Tibial nerve (tissue), 4 donors: ENCODE measurements around the gene CD48. TPM values are rescaled to one million over a fixed set of nuclear protein-coding genes. Genes with fewer than 3 reads are reported as not detected.
"Not testable (repeated sequence)": the region's sequence is repeated elsewhere in the genome, so short reads cannot be mapped to it uniquely, and the experiment has no call there.

Experiments
- DNase-seq, 2 donors: peaks; one replicate each; pipeline ENCODE4 v3.0.0-alpha.2; 2019; ENCODE audit warnings: low spot score in 2 of 2
- H3K27ac ChIP-seq, 4 donors: fragments of 200-600 bp; sonication (generic) in 3 of 4; one replicate each; pipeline ENCODE4 v1.5.1; 2017 to 2019; ENCODE audit warnings: mild to moderate bottlenecking in 1 of 4
- H3K27me3 ChIP-seq, 2 donors: fragments of 200-600 bp; sonication (generic) in 1 of 2; one replicate each; pipeline versions ENCODE4 v1.5.1 to v1.6.0; 2017 to 2019
- H3K36me3 ChIP-seq, 3 donors: fragments of 200-600 bp; sonication (generic); one replicate each; pipeline ENCODE4 v1.5.1; 2018 to 2019
- H3K4me1 ChIP-seq, 4 donors: fragments of 200-600 bp; sonication (generic) in 3 of 4; one replicate each; pipeline ENCODE4 v1.5.1; 2017 to 2019
- H3K4me3 ChIP-seq, 4 donors: fragments of 200-600 bp; sonication (generic) in 3 of 4; one replicate each; pipeline ENCODE4 v1.5.1; 2017 to 2019; ENCODE audit warnings: mild to moderate bottlenecking in 1 of 4, moderate library complexity in 1 of 4
- H3K9me3 ChIP-seq, 4 donors: fragments of 200-600 bp; sonication (generic) in 3 of 4; one replicate each; pipeline ENCODE4 v1.5.1; 2017 to 2019
- CTCF ChIP-seq, 5 experiments: fragments of 200-600 bp in 3 of 5; fragments of 450-650 bp in 2 of 5; sonication (generic) in 3 of 5; IDR thresholded peaks; one replicate each; pipeline ENCODE4 v1.5.1; 2016 to 2019; ENCODE audit warnings: antibody characterized with exemption in 5 of 5, mild to moderate bottlenecking in 3 of 5, moderate library complexity in 2 of 5
- EP300 ChIP-seq, 2 donors: sonication (generic); formaldehyde crosslinking; IDR thresholded peaks; one replicate each; pipeline ENCODE4 v1.6.1; 2017; ENCODE audit warnings: antibody characterized with exemption in 2 of 2, mild to moderate bottlenecking in 1 of 2
- POLR2A ChIP-seq, 2 donors: fragments of 450-650 bp; IDR thresholded peaks; one replicate each; pipeline ENCODE4 v1.6.1; 2017; ENCODE audit warnings: antibody characterized with exemption in 2 of 2, mild to moderate bottlenecking in 2 of 2, moderate library complexity in 2 of 2
- WGBS, 2 donors: methylation state at CpG; one replicate each; pipeline ENCODE4 v1.1.5; 2018; 5-methylcytosine and 5-hydroxymethylcytosine counted together
- total RNA-seq, 4 donors: library from RNA; depleted of rRNA; stranded (reverse); fragments of >200 nt; gene quantifications; one replicate each; pipeline ENCODE4 v1.1.0, GENCODE V29; 2016

The CD48 gene
- total RNA-seq, 4 donors from 2014 or later: 1.5 to 5.9 (median 2.0) TPM

- H3K27ac ChIP-seq, H3K36me3 ChIP-seq, H3K4me1 ChIP-seq, H3K4me3 ChIP-seq, H3K27me3 ChIP-seq, H3K9me3 ChIP-seq, DNase-seq: not testable (repeated sequence)
- 76 to 86% methylated on average over 3 of the region's 3 CpGs for WGBS, 2 donors
- TF ChIP-seq EP300 (IDR thresholded peaks at IDR 0.05): peak in 1 of 2 donors; percentile 10
These were observed 6.4 kb downstream of the CD48 start for GRCh38 chr1:160705212-160705621.

GRCh38 chr1:160704250-160704649, 7.4 kb downstream of the CD48 start:
- TF ChIP-seq EP300 (IDR thresholded peaks at IDR 0.05) (peak in 1 of 2 donors; percentile 52), POLR2A (IDR thresholded peaks at IDR 0.05) (no peak)
- 84 to 85% methylated on average over 4 of the region's 4 CpGs for WGBS, 2 donors
- Histone ChIP-seq H3K9me3 (no peaks in the 10 kb centered on the region), H3K36me3 (no peaks in the 10 kb centered on the region), H3K27ac (no peak overlapping the region), H3K27me3 (no peaks in the 10 kb centered on the region), H3K4me1 (no peaks in the 10 kb centered on the region), H3K4me3 (no peak overlapping the region)
- DNase-seq: peak in 1 of 2 donors; percentile 11

- Histone ChIP-seq H3K27ac (no peak overlapping the region), H3K4me1 (no peaks in the 10 kb centered on the region), H3K36me3 (no peaks in the 10 kb centered on the region), H3K4me3 (no peak overlapping the region), H3K27me3 (no peaks in the 10 kb centered on the region), H3K9me3 (no peaks in the 10 kb centered on the region)
- TF ChIP-seq POLR2A (IDR thresholded peaks at IDR 0.05) (no peak), EP300 (IDR thresholded peaks at IDR 0.05) (no peak), CTCF (IDR thresholded peaks at IDR 0.05) (no peak)
- 78 to 82% methylated on average over 5 of the region's 5 CpGs for WGBS, 2 donors
- DNase-seq: no peak
These were observed 9.5 kb downstream of the CD48 start for GRCh38 chr1:160702100-160702499.

GRCh38 chr1:160692390-160692789, 19.2 kb downstream of the CD48 start:
- not testable (repeated sequence) for H3K4me3 ChIP-seq, H3K27me3 ChIP-seq, H3K27ac ChIP-seq, DNase-seq, H3K9me3 ChIP-seq, H3K4me1 ChIP-seq, H3K36me3 ChIP-seq
- WGBS, 2 donors: 87 to 91% methylated on average over 10 of the region's 10 CpGs

GRCh38 chr1:160685266-160685665, 26.4 kb downstream of the CD48 start:
- H3K4me3 ChIP-seq: no peak overlapping the region
- no peak for DNase-seq
- no peaks in the 10 kb centered on the region for H3K9me3 ChIP-seq
- no peaks in the 10 kb centered on the region for H3K36me3 ChIP-seq
- no peaks in the 10 kb centered on the region for H3K4me1 ChIP-seq
- H3K27me3 ChIP-seq: no peaks in the 10 kb centered on the region
- H3K27ac ChIP-seq: peak overlapping the region in 1 of 4 donors; percentile 19
- TF ChIP-seq CTCF (IDR thresholded peaks at IDR 0.05) (no peak), EP300 (IDR thresholded peaks at IDR 0.05) (no peak), POLR2A (IDR thresholded peaks at IDR 0.05) (no peak)

GRCh38 chr1:160682983-160683865, 28.4 kb downstream of the CD48 start:
- DNase-seq: no peak
- WGBS, 2 donors: 59 to 75% methylated on average over 4 of the region's 4 CpGs
- Histone ChIP-seq H3K4me1 (no peaks in the 10 kb centered on the region), H3K27me3 (no peaks in the 10 kb centered on the region), H3K36me3 (no peaks in the 10 kb centered on the region), H3K4me3 (no peak overlapping the region), H3K27ac (no peak overlapping the region), H3K9me3 (no peaks in the 10 kb centered on the region)
- TF ChIP-seq CTCF (IDR thresholded peaks at IDR 0.05) (no peak), EP300 (IDR thresholded peaks at IDR 0.05) (no peak), POLR2A (IDR thresholded peaks at IDR 0.05) (no peak)
